ENCODE results near the gene PDE3B.

The PDE3B gene

DNA sequence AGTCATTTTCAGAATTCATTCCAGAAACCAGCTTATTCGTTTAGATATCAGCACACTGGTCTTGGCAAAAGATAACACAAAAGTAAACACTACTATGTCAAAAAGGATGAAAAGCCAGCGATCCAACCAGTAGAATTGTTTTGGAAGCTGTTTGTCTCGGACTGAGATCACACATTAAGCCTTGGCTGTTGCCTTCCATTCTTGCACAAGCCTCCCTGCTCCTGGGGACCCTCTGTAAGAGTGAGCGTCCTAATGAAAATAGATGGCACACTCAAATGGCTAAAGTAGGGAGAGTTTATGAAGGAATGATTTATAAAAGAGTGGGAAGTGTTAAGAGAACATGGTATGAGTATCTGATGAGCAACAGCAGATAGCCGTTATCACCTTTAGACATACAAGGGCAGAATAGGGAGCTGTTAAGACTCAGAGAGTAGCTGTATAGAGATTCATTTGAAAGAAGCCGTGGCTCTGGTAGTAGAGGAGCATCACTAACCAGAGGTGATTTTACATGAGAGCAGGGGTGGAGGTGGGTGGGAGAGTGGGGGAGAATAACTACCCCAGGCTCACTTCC lies 25.2 kb downstream of the PDE3B start:
- Histone ChIP-seq H3K27ac (ENCODE audit: low read length) (no peak overlapping the region), H3K4me3 (ENCODE audit: low read length) (no peak overlapping the region), H3K27me3 (ENCODE audit: low read depth, low read length) (no peaks in the 10 kb centered on the region), H3K9ac (ENCODE audit: low read length) (no peak overlapping the region), H3K4me2 (ENCODE audit: low read length) (no peak overlapping the region), H3K36me3 (replicated peaks; ENCODE audit: low read depth, low read length) (no peaks in the 10 kb centered on the region), H3K9me3 (ENCODE audit: insufficient read depth, low read length) (no peaks in the 10 kb centered on the region), H3K79me2 (ENCODE audit: low read length) (no peaks in the 10 kb centered on the region), H3K4me1 (ENCODE audit: low read length) (peaks cover 4% of the 10 kb centered on the region), H2AFZ (ENCODE audit: low read depth, low read length) (no peak overlapping the region), H4K20me1 (ENCODE audit: insufficient read depth, low read length) (no peaks in the 10 kb centered on the region)
- TF ChIP-seq, protein P1, sequence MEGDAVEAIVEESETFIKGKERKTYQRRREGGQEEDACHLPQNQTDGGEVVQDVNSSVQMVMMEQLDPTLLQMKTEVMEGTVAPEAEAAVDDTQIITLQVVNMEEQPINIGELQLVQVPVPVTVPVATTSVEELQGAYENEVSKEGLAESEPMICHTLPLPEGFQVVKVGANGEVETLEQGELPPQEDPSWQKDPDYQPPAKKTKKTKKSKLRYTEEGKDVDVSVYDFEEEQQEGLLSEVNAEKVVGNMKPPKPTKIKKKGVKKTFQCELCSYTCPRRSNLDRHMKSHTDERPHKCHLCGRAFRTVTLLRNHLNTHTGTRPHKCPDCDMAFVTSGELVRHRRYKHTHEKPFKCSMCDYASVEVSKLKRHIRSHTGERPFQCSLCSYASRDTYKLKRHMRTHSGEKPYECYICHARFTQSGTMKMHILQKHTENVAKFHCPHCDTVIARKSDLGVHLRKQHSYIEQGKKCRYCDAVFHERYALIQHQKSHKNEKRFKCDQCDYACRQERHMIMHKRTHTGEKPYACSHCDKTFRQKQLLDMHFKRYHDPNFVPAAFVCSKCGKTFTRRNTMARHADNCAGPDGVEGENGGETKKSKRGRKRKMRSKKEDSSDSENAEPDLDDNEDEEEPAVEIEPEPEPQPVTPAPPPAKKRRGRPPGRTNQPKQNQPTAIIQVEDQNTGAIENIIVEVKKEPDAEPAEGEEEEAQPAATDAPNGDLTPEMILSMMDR (IDR thresholded peaks at IDR 0.05; ENCODE audit: low read depth, low read length), result no peak
- TF ChIP-seq EZH2phosphoT487 (IDR thresholded peaks at IDR 0.05; ENCODE audit: low read depth), result no peak

GRCh38 chr11:14669499-14669898 lies 25.9 kb downstream of the PDE3B start:
- no peak overlapping the region for H3K4me2 ChIP-seq (ENCODE audit: low read length)
- H3K9me3 ChIP-seq (ENCODE audit: insufficient read depth, low read length), result no peaks in the 10 kb centered on the region
- no peaks in the 10 kb centered on the region for H3K36me3 ChIP-seq (replicated peaks; ENCODE audit: low read depth, low read length)
- H3K4me3 ChIP-seq (ENCODE audit: low read length), result no peak overlapping the region
- H2AFZ ChIP-seq (ENCODE audit: low read depth, low read length), result no peak overlapping the region
- peaks cover 11% of the 10 kb centered on the region for H3K4me1 ChIP-seq (ENCODE audit: low read length)
- H3K27ac ChIP-seq (ENCODE audit: low read length), result no peak overlapping the region
- H3K79me2 ChIP-seq (ENCODE audit: low read length), result no peaks in the 10 kb centered on the region
- H3K9ac ChIP-seq (ENCODE audit: low read length), result no peak overlapping the region
- no peaks in the 10 kb centered on the region for H4K20me1 ChIP-seq (ENCODE audit: insufficient read depth, low read length)
- no peaks in the 10 kb centered on the region for H3K27me3 ChIP-seq (ENCODE audit: low read depth, low read length)
- TF ChIP-seq, protein P1 (IDR thresholded peaks at IDR 0.05; ENCODE audit: low read depth, low read length), result no peak
- TF ChIP-seq EZH2phosphoT487 (IDR thresholded peaks at IDR 0.05; ENCODE audit: low read depth), result no peak

DNA sequence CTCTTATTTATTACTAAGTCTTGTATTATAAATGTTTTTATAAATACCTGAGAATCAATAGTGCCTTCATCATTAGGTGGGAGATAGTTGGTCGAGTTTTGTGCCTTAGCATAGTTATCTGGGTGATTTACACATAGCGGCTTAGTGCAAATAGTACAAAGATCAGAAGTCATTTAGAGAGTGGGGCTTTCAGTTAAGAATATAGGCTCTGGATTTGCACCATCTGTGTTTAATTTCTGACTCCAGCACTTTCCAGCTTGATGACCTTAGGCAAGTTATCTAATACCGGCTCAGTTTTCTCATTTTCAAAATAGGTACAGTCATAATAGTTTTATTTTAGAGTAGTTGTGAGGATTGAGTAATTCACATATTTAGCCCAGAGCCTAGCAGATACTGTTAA lies 26.4 kb downstream of the PDE3B start:
- H3K4me2 ChIP-seq (ENCODE audit: low read length), result no peak overlapping the region
- no peak overlapping the region for H2AFZ ChIP-seq (ENCODE audit: low read depth, low read length)
- no peak for TF ChIP-seq EZH2phosphoT487 (IDR thresholded peaks at IDR 0.05; ENCODE audit: low read depth)
- TF ChIP-seq, protein P1 (IDR thresholded peaks at IDR 0.05; ENCODE audit: low read depth, low read length), result no peak
- H3K27me3 ChIP-seq (ENCODE audit: low read depth, low read length), result no peaks in the 10 kb centered on the region
- H3K36me3 ChIP-seq (replicated peaks; ENCODE audit: low read depth, low read length), result no peaks in the 10 kb centered on the region
- no peak overlapping the region for H3K27ac ChIP-seq (ENCODE audit: low read length)
- H3K9me3 ChIP-seq (ENCODE audit: insufficient read depth, low read length), result no peaks in the 10 kb centered on the region
- H3K4me1 ChIP-seq (ENCODE audit: low read length), result peaks cover 12% of the 10 kb centered on the region
- no peak overlapping the region for H3K4me3 ChIP-seq (ENCODE audit: low read length)
- no peak overlapping the region for H3K9ac ChIP-seq (ENCODE audit: low read length)
- H4K20me1 ChIP-seq (ENCODE audit: insufficient read depth, low read length), result no peaks in the 10 kb centered on the region
- no peaks in the 10 kb centered on the region for H3K79me2 ChIP-seq (ENCODE audit: low read length)

DNA sequence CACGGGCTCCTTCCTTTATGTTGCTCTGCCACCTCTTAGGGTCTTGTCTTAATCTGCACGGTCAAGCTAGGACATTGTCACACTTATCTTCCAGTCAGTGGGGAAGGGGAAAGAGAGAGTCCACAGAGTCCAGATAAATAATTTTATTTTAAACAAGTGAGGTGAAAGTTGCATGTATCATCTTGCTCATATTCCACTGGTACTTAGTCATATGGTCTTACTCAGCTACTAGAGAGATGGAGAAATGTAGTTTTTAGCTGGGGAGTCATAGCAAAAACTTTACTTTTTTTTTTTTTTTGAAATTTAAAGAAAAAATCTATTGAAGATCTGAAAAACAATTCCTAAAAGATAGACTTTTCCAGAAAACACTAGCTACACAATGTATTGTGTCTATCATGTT lies 29.0 kb downstream of the PDE3B start:
- no peak for TF ChIP-seq EZH2phosphoT487 (IDR thresholded peaks at IDR 0.05; ENCODE audit: low read depth)
- TF ChIP-seq, protein P1 (IDR thresholded peaks at IDR 0.05; ENCODE audit: low read depth, low read length), result no peak
- H2AFZ ChIP-seq (ENCODE audit: low read depth, low read length), result no peak overlapping the region
- H3K4me3 ChIP-seq (ENCODE audit: low read length), result no peak overlapping the region
- no peaks in the 10 kb centered on the region for H4K20me1 ChIP-seq (ENCODE audit: insufficient read depth, low read length)
- H3K79me2 ChIP-seq (ENCODE audit: low read length), result no peaks in the 10 kb centered on the region
- H3K4me1 ChIP-seq (ENCODE audit: low read length), result peaks cover 12% of the 10 kb centered on the region
- no peak overlapping the region for H3K9ac ChIP-seq (ENCODE audit: low read length)
- no peak overlapping the region for H3K4me2 ChIP-seq (ENCODE audit: low read length)
- H3K27me3 ChIP-seq (ENCODE audit: low read depth, low read length), result no peaks in the 10 kb centered on the region
- no peaks in the 10 kb centered on the region for H3K9me3 ChIP-seq (ENCODE audit: insufficient read depth, low read length)
- no peaks in the 10 kb centered on the region for H3K36me3 ChIP-seq (replicated peaks; ENCODE audit: low read depth, low read length)
- H3K27ac ChIP-seq (ENCODE audit: low read length), result no peak overlapping the region
